HG03103 (cell line): Measurements from ENCODE around the gene ITGA1.
A peak's percentile ranks its signal among the peaks of the same experiment; 100 is the strongest.

Experiments used
- ATAC-seq: cut with Tn5 transposase; IDR thresholded peaks from one replicate; pipeline ENCODE4 v1.9.1; 2021; ENCODE audit warnings: low read depth; ENCODE audit not compliant: unreplicated experiment

Gene ITGA1

DNA sequence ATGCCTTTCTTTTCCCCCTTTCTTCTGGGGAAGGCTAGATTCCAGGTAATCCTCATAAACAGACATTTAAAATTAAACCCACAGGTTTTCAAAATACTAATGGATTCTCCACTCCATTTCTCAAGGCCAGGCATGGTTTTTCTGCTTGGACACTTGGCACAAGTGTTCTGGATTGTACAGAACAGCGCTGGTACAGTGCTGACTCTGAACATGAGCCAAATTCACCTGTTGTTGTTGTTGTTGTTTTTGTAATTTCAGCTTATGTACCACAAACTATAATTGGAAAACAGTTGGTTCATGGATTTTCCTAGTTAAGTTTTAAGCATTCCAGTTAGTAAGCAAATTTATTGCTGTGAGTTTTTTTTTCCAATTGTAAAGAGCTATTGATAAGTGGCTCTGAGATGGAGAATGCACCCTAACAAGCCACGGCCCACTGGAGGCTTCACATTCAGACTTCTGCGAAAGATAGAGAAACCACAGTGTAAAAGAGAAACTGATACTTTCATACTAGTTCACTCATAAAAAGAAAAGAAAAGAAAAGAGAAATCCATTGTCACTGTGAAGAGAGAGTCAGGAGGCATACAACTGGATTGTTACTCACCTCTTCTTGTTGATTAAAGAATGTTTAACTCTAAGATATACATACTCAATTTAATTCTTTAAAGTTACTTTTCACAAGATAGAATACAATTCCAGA is 16.2 kb upstream of the ITGA1 start:
- ATAC-seq, result peak; percentile 90

DNA sequence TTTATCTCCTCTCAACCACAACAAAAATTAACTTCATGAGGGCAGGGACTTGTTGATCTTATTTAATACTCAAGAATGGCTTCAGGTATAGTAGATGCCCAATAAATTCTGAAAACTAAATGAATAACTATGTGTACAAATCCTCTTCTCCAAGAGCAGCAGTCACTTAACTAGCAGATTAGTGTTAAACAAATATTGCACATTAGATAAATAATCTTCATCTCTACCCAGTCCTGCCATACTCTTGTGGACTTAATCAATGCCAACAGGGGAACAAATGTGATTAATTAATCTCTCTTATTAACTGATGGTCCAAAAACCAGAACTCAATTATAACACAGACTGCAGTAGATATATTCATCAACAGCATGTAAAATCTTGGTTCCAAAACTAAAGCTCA is 15.0 kb upstream of the ITGA1 start:
- no peak for ATAC-seq

- ATAC-seq, result no peak
Observed at GRCh38 chr5:52773342-52773741, 14.4 kb upstream of the ITGA1 start.

DNA sequence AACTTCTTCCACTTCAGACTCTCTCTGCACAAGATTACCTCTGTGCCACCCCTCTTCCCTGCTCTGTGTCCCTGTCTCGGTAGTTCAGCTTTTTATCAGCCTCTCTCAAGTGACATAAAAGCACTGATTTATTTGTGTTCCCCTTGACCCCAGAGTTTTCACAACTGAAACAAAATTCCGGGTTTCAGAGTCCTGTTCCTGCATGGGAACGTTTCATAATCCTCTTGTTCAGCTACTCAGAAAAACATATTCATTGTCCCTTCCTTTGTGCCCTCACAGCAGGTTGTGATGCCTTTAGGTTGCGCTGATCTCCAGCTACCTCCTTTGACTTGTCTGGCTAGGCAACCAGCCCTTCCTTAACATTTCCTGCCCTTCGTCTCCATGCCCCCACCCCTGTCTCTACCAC is 13.7 kb upstream of the ITGA1 start:
- ATAC-seq, result no peak

- ATAC-seq, result no peak
Observed at GRCh38 chr5:52776116-52776515, 11.6 kb upstream of the ITGA1 start.

DNA sequence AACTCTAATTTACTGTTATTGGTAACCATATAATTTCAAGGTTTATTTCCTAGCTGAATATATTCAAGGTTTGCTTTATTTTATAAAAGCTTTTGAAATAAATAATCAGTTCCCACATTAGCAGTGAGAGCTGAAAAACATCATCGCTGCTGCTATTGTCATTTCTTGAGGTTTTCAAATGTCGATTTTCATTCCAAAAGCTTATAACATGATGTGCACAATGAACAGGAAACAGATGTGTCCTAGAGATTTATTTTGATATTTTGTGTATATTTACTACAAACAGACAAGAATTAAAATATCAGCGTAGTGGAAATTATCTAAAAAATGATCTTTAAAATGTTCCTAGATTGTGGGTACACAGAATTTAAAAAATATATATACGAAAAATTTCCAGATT is 10.5 kb upstream of the ITGA1 start:
- ATAC-seq, result no peak

- no peak for ATAC-seq
Observed at GRCh38 chr5:52778781-52779180, 8.9 kb upstream of the ITGA1 start.

GRCh38 chr5:52779213-52779612 is 8.5 kb upstream of the ITGA1 start:
- ATAC-seq, result no peak

DNA sequence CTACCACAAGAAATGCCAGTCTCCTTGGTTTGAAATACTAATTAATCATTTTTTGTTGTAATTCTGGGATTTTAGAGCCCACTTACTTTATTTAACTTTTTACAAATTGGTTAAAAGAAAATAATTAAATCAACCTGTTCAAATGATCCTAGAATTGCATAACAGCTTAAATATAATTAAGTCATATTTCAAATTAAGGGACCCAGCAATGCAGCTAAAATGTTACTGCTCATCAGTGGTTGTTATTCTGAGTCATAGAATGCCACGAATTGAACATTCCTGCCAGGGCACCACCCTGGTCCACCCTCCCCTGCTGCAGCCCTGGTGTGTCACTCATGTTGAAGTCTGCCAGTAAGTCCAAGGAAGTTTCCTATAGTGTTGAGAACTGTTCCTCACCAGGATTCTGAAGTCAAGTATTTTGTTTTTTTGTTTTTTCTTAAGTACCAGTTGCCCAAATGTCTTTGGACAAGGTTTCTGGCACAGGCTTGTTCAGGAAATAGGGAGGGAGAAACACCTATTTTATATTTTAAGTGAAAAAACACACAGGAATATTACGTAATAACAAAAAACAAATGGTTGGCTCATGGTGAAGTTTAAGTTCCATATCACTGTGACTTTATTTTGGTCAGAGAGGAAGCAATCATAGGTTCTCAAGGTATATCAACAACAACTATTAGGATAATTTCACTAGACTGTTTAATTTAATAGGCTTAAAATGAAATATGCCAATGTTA is 4.3 kb upstream of the ITGA1 start:
- no peak for ATAC-seq

- no peak for ATAC-seq
Observed at GRCh38 chr5:52784737-52785136, 3.0 kb upstream of the ITGA1 start.

DNA sequence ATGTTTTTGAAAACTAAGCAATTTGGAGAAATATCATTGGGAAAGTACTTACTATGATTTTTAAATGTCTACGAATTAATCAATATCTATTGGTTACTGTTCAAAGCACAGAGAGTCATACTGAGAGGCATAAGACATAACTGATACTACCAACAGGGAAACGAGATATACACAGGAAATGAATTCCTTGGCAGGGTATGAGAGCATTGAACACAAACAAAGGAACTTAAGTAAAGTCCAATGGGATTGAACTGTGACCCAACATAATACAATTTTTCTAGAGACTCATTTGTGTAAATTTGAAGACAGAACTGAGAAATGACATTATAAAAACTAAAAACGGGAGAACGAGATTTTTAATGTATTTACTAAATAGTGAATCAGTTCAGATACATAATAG is 1.3 kb upstream of the ITGA1 start:
- ATAC-seq, result no peak

DNA sequence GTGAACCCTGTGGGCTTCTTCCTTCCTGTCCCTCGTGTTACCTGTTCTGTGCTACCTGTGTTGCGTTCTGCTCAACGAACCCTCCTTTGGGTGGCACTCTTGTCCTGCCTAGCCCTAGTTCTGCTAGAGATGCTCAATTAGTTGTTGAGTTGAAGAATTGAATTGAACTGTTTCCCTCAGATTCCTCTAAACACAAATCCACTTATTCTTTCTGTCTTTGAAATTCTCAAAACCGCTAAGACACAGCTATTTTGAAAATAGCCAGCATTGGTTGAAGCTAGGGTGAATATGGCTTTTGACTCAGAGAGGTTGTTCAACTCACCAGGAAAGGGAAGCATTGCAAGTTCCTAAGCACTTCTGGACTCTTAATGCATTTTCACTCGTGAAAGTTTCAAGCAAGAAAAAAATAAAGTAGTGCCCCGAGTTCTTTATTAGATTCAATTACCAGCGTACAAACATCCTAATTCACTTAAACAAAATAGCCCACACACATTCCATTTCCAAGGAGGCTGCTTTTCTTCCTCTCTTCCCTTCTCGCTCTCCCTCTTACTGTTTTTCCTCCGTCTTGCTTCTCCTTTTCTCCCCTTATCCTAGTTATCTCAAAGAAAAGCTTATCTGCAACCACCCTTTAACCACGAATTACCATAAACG is 642 bp upstream of the ITGA1 start:
- no peak for ATAC-seq

GRCh38 chr5:52788505-52788821 is 747 bp downstream of the ITGA1 start:
- no peak for ATAC-seq

DNA sequence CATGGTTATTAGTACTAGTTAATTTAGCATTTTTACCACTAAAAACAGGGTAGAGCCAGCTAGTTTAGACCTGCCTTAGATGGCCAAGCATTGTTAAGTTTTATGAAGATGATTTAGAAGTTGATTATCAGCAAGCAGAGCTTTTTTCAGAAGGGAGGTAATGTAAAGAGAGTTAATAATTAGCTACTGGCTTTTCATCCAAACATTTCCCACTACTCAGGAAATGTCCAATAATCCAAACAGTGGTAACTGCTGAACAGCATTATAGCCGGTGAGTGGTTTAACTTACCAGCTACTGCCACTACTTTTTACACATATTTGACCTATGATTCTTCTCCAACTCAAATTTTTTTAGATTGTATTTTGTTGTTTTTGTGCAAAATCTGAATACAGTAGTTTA is 1.7 kb downstream of the ITGA1 start:
- no peak for ATAC-seq

GRCh38 chr5:52789851-52790250 is 2.1 kb downstream of the ITGA1 start:
- no peak for ATAC-seq

- no peak for ATAC-seq
Observed at GRCh38 chr5:52791366-52791765, 3.6 kb downstream of the ITGA1 start.

- no peak for ATAC-seq
Observed at GRCh38 chr5:52794519-52794918, 6.8 kb downstream of the ITGA1 start.

- no peak for ATAC-seq
Observed at GRCh38 chr5:52796031-52796430, 8.3 kb downstream of the ITGA1 start.

DNA sequence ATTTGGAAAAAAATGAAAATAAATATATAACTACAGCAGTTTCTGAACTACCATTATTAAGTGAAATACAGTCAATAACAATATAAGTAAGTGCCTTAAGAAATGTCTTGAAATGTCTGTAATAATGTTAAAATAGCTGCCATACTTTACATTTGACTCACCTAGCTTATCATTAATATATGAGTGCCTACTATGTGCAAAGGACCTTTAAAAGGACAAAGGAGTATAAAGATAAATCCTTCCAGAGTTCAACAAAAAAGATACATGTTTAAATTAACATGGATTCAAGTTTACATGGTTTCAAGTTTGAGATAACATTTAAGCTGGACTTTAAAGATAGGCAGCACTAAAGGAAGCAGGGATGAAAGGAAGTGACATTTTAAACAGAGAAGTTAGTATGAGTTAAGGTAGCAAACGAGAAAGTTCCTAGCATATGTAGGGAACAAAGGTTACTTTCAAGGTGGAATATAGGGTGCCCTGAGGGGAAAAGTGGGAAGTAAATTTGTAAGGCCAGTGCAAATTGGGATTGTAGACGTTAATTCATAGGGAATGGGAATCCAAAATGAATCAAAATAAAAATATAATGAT is 8.9 kb downstream of the ITGA1 start:
- ATAC-seq, result no peak

DNA sequence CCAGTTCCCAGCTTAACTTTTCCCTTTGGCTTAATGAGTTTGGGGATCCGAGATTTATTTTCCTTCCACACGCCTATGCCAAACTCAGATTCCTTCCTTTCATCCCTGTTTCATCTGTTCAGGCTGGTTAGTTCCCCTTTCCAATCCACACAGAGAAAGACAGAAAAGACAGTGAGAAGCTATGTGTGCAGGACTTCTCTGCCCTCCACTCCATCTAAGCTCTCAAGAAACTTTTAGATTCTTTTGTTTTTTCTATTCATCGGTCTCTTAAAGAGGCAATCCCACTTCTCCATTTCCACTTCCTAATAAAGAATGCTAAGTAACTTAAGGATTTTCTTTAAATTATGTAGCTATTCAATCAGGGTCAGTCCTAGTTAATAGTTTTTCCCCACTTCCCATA is 11.2 kb downstream of the ITGA1 start:
- ATAC-seq, result no peak

GRCh38 chr5:52799358-52799982 is 11.8 kb downstream of the ITGA1 start:
- peak; percentile 25 for ATAC-seq
